Gastroesophageal sphincter (tissue), 4 donors: Measurements from ENCODE around the gene FAM131B. TPM values are rescaled to one million over a fixed set of nuclear protein-coding genes. Genes with fewer than 3 reads are reported as not detected.

Source experiments
- ATAC-seq: fragments of 150-250 bp; one replicate; pipeline ENCODE4 v1.9.1; 2016; ENCODE audit warnings: mild to moderate bottlenecking, moderate library complexity
- H3K27ac ChIP-seq, 4 donors: fragments of 200-600 bp; sonication (generic) in 3 of 4; 1 replicate in 3 of 4; 2 replicates in 1 of 4; pipeline ENCODE4 v1.5.1; 2016 to 2019
- H3K27me3 ChIP-seq: fragments of 200-600 bp; sonication (generic); one replicate; pipeline ENCODE4 v1.5.1; 2019
- H3K36me3 ChIP-seq, 2 donors: fragments of 200-600 bp; sonication (generic); one replicate each; pipeline ENCODE4 v1.5.1; 2019; ENCODE audit warnings: control low read depth in 1 of 2
- H3K4me1 ChIP-seq, 3 donors: fragments of 200-600 bp; sonication (generic); 1 replicate in 2 of 3; 2 replicates in 1 of 3; pipeline ENCODE4 v1.5.1; 2016 to 2019; ENCODE audit warnings: control low read depth in 2 of 3
- H3K4me3 ChIP-seq, 2 donors: fragments of 200-600 bp; sonication (generic); one replicate each; pipeline ENCODE4 v1.5.1; 2019; ENCODE audit warnings: mild to moderate bottlenecking in 1 of 2, moderate library complexity in 1 of 2
- H3K9me3 ChIP-seq, 3 donors: fragments of 200-600 bp; sonication (generic); one replicate each; pipeline ENCODE4 v1.5.1; 2017 to 2019; ENCODE audit warnings: control low read depth in 2 of 3
- EP300 ChIP-seq: sonication (generic); formaldehyde crosslinking; IDR thresholded peaks from one replicate; pipeline ENCODE4 v1.6.1; 2017; ENCODE audit warnings: antibody characterized with exemption, mild to moderate bottlenecking
- POLR2A ChIP-seq, 2 donors: fragments of 450-650 bp; IDR thresholded peaks; one replicate each; pipeline ENCODE4 v1.6.1; 2017; ENCODE audit warnings: antibody characterized with exemption in 2 of 2, mild to moderate bottlenecking in 2 of 2, moderate library complexity in 1 of 2
- POLR2AphosphoS5 ChIP-seq: sonication (generic); formaldehyde crosslinking; IDR thresholded peaks from one replicate; pipeline ENCODE4 v1.6.1; 2017; ENCODE audit warnings: antibody characterized with exemption
- WGBS, 2 donors: methylation state at CpG; one replicate each; pipeline ENCODE4 v1.1.5; 2018; ENCODE audit warnings: low coverage in 1 of 2; 5-methylcytosine and 5-hydroxymethylcytosine counted together
- total RNA-seq, 4 donors: library from RNA; depleted of rRNA; stranded (reverse); fragments of >200 nt; gene quantifications; one replicate each; pipeline ENCODE4 v1.1.0, GENCODE V29; 2016
- TF ChIP-seq, protein P1 (sequence below), 4 experiments: fragments of 200-600 bp in 2 of 4; fragments of 450-650 bp in 2 of 4; sonication (generic) in 1 of 4; IDR thresholded peaks; one replicate each; pipeline ENCODE4 v1.5.1; 2017 to 2019; ENCODE audit warnings: antibody characterized with exemption in 4 of 4, mild to moderate bottlenecking in 2 of 4, moderate library complexity in 2 of 4

FAM131B gene
- total RNA-seq, 4 donors from 2014 or later = 0.31 to 2.4 (median 1.2) TPM

DNA sequence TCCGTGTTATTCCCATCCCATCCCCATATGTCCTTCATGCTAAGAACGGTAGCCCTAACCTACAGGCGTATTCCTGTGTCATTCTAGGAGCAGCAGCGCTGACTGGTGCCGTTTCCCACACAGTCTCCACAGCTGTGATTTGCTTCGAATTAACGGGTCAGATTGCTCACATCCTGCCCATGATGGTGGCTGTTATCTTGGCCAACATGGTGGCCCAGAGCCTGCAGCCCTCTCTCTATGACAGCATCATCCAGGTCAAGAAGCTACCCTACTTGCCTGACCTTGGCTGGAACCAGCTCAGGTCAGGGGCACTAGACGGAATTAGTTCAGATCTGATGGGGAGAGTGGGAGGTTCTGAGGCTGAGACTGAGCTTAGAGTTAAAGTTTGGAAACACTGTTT lies 20.7 kb downstream of the FAM131B start:
- no peak for ATAC-seq
- Histone ChIP-seq H3K27ac (no peak overlapping the region), H3K27me3 (peaks cover 66% of the 10 kb centered on the region), H3K36me3 (no peaks in the 10 kb centered on the region), H3K9me3 (no peaks in the 10 kb centered on the region), H3K4me1 (peaks cover 0 to 5% (median 3%) of the 10 kb centered on the region in 3 donors), H3K4me3 (no peak overlapping the region)
- WGBS, 2 donors = 87 to 95% methylated on average over 6 to 8 of the region's 8 CpGs
- TF ChIP-seq POLR2A (IDR thresholded peaks at IDR 0.05) (no peak), EP300 (no peak), POLR2AphosphoS5 (no peak)
- TF ChIP-seq, protein P1, sequence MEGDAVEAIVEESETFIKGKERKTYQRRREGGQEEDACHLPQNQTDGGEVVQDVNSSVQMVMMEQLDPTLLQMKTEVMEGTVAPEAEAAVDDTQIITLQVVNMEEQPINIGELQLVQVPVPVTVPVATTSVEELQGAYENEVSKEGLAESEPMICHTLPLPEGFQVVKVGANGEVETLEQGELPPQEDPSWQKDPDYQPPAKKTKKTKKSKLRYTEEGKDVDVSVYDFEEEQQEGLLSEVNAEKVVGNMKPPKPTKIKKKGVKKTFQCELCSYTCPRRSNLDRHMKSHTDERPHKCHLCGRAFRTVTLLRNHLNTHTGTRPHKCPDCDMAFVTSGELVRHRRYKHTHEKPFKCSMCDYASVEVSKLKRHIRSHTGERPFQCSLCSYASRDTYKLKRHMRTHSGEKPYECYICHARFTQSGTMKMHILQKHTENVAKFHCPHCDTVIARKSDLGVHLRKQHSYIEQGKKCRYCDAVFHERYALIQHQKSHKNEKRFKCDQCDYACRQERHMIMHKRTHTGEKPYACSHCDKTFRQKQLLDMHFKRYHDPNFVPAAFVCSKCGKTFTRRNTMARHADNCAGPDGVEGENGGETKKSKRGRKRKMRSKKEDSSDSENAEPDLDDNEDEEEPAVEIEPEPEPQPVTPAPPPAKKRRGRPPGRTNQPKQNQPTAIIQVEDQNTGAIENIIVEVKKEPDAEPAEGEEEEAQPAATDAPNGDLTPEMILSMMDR (IDR thresholded peaks at IDR 0.05) = no peak

DNA sequence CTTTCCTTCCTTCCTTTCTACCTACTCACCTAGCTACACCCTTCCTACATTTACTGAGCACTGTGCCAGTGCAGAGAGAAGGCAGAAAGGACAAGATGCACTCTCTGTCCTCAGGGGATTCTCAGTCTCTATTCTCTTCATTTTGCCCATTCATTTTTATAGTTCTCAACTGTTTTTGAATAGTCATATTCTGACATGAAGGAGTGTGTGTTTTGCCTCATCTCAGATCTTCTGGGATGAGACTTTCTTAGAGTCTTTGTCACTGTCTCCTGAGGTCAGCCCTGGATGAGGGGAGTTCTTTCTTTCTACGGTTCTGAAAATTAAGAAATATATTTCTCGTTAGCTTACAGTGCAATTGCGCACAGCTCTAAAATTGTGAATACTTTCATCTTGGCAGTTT lies 25.3 kb downstream of the FAM131B start:
- WGBS, 2 donors = 86 to 88% methylated on average over 3 of the region's 3 CpGs
- no peaks in the 10 kb centered on the region for H3K9me3 ChIP-seq
- TF ChIP-seq POLR2A (IDR thresholded peaks at IDR 0.05) (no peak), POLR2AphosphoS5 (no peak), EP300 (no peak)
- TF ChIP-seq, protein P1 (IDR thresholded peaks at IDR 0.05) = no peak
- no peak for ATAC-seq
- no peaks in the 10 kb centered on the region for H3K36me3 ChIP-seq
- H3K4me3 ChIP-seq = no peak overlapping the region
- H3K27ac ChIP-seq = no peak overlapping the region
- peaks cover 27% of the 10 kb centered on the region for H3K27me3 ChIP-seq
- H3K4me1 ChIP-seq = no peaks in the 10 kb centered on the region

DNA sequence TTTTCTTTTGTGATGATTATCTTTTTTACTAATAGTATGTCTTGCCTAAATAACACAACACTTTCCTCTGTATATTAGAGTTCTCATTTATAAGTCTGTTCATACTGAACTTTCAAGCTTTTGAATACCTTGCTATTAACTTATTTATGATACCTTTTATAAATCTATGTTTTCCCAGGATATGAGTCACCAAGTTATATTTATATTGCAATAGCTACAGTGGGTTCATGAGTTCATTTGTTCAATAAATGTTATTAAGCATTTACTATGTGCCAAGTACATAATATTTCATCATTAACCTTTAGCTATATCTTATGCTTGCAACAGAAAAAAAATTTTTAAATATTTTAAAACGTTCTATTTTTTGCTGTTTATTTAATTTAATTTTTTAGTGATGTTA lies 28.3 kb downstream of the FAM131B start:
- no peak overlapping the region for H3K4me3 ChIP-seq
- H3K4me1 ChIP-seq = no peaks in the 10 kb centered on the region
- peaks cover 11% of the 10 kb centered on the region for H3K27me3 ChIP-seq
- WGBS, 2 donors = 17 to 18% methylated on average over 1 of the region's 1 CpG
- H3K36me3 ChIP-seq = no peaks in the 10 kb centered on the region
- no peaks in the 10 kb centered on the region for H3K9me3 ChIP-seq
- no peak overlapping the region for H3K27ac ChIP-seq
- no peak for TF ChIP-seq POLR2A (IDR thresholded peaks at IDR 0.05)
- TF ChIP-seq POLR2AphosphoS5 = no peak
- no peak for TF ChIP-seq EP300
- TF ChIP-seq, protein P1 (IDR thresholded peaks at IDR 0.05) = no peak
- ATAC-seq = no peak

DNA sequence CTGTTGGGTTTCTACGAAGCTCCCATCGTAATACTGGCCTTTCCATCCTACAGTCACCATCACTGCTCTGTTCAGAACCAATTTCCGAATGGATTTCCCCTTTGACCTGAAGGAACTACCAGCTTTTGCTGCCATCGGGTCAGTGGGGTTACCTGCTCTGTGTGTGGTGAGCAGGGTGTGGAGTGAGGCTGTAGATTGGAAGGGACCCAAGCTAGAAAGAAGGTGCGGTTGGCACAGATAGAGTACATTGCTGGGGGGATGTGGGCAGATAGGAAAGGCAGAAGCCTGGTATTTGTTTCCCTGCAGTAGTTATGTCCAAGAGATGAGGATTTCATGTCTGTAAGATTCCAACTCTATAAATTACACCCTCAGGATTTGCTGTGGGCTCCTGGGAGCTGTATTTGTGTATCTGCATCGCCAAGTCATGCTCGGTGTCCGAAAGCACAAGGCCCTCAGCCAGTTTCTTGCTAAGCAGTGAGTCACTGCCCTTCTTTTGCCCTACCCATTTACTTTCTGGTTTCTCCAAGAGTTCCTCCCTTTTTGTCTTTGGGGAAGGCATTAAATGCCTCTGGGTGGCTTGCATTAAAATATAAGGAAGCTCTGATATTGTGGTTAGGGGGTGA lies 31.2 kb downstream of the FAM131B start:
- Histone ChIP-seq H3K27me3 (no peaks in the 10 kb centered on the region), H3K36me3 (no peaks in the 10 kb centered on the region), H3K9me3 (no peaks in the 10 kb centered on the region), H3K4me3 (no peak overlapping the region), H3K27ac (no peak overlapping the region), H3K4me1 (no peaks in the 10 kb centered on the region)
- TF ChIP-seq POLR2AphosphoS5 = no peak
- no peak for TF ChIP-seq POLR2A (IDR thresholded peaks at IDR 0.05)
- TF ChIP-seq EP300 = no peak
- TF ChIP-seq, protein P1 (IDR thresholded peaks at IDR 0.05) = no peak
- no peak for ATAC-seq
- WGBS, 2 donors = 51 to 72% methylated on average over 6 of the region's 8 CpGs

DNA sequence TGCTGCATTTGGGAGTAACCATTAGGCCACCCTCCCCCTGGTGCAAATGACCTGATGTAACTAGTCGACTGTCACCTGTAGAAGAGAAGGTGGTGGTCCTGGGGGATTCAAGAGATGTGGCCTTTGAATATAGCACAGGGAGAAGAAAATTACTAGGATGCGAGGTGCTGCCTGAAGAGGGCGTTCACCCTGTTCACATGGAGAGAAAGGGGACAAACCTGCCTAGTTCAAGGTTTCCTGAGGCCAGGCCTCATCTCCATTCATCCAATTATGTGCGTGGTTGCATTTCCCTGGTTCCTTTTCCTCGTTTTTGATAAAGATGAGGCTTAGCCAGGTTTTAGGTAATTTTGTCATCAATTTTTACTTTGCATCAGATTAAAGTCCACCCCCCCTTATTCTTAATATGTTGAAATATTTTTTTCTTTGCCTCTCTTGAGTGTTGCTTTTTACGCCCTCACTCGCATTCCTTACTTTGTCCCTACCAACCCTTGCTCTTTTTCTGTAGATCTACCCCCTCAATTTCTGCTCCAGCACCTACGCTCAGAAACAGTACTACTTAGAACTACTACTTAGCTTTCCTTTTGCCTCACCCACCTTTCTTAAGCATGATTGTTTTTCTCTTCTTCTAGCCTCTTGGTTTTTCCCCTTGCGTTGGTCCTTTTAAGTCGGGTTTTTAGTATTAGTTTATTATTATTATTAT lies 32.9 kb downstream of the FAM131B start:
- Histone ChIP-seq H3K9me3 (no peaks in the 10 kb centered on the region), H3K27ac (no peak overlapping the region), H3K36me3 (no peaks in the 10 kb centered on the region), H3K4me1 (no peaks in the 10 kb centered on the region), H3K4me3 (no peak overlapping the region), H3K27me3 (no peaks in the 10 kb centered on the region)
- TF ChIP-seq POLR2A (IDR thresholded peaks at IDR 0.05) = no peak
- TF ChIP-seq EP300 = no peak
- TF ChIP-seq, protein P1 (IDR thresholded peaks at IDR 0.05) = no peak
- TF ChIP-seq POLR2AphosphoS5 = no peak
- ATAC-seq = no peak
- 91 to 92% methylated on average over 9 of the region's 10 CpGs for WGBS, 2 donors
